ENCODE data around the gene IQCH.

GRCh38 chr15:67327737-67328136 lies 73.2 kb downstream of the IQCH start:
- TF ChIP-seq SMC3 (IDR thresholded peaks at IDR 0.05; ENCODE audit: low read depth, low read length) (no peak), CTCF (conservative IDR thresholded peaks at IDR 0.05; ENCODE audit: low read depth, low read length) (no peak), POLR2A (IDR thresholded peaks at IDR 0.05; ENCODE audit: low read depth, low read length) (no peak), RCOR1 (IDR thresholded peaks at IDR 0.05; ENCODE audit: insufficient replicate concordance, low read length) (no peak), RAD21 (IDR thresholded peaks at IDR 0.05; ENCODE audit: low read length) (no peak), RFX5 (IDR thresholded peaks at IDR 0.05; ENCODE audit: low read depth, low read length) (no peak), USF2 (IDR thresholded peaks at IDR 0.05; ENCODE audit: low read depth, low read length) (no peak), BHLHE40 (IDR thresholded peaks at IDR 0.05; ENCODE audit: low read depth, low read length) (no peak), MAFK (IDR thresholded peaks at IDR 0.05; ENCODE audit: low read depth, low read length) (no peak)
